ENCODE results near the gene MSMP. TPM values are rescaled to one million over a fixed set of nuclear protein-coding genes. Genes with fewer than 3 reads are reported as not detected.

MSMP gene
- total RNA-seq, 1 donor from 2014 or later: not detected

- Histone ChIP-seq H3K36me3 (ENCODE audit: control insufficient read depth, insufficient read depth, low read length) (peaks cover 8% of the 10 kb centered on the region), H3K27me3 (ENCODE audit: control insufficient read depth, insufficient read depth, low read length) (no peaks in the 10 kb centered on the region), H3K4me3 (ENCODE audit: low read depth, low read length) (no peak overlapping the region)
- no peak for TF ChIP-seq CTCF (IDR thresholded peaks at IDR 0.05; ENCODE audit: insufficient read depth, low read length, poor library complexity, severe bottlenecking)
- no peak for DNase-seq (ENCODE audit: low read depth)
These were observed 30.6 kb downstream of the MSMP start for GRCh38 chr9:35723426-35723825.

GRCh38 chr9:35719546-35719945, 34.5 kb downstream of the MSMP start:
- TF ChIP-seq CTCF (IDR thresholded peaks at IDR 0.05; ENCODE audit: insufficient read depth, low read length, poor library complexity, severe bottlenecking): no peak
- H3K36me3 ChIP-seq (ENCODE audit: control insufficient read depth, insufficient read depth, low read length): peaks cover 11% of the 10 kb centered on the region
- no peak for DNase-seq (ENCODE audit: low read depth)
- no peak overlapping the region for H3K4me3 ChIP-seq (ENCODE audit: low read depth, low read length)
- H3K27me3 ChIP-seq (ENCODE audit: control insufficient read depth, insufficient read depth, low read length): no peaks in the 10 kb centered on the region

GRCh38 chr9:35718721-35719511, 35.2 kb downstream of the MSMP start:
- Histone ChIP-seq H3K4me3 (ENCODE audit: low read depth, low read length) (no peak overlapping the region), H3K36me3 (ENCODE audit: control insufficient read depth, insufficient read depth, low read length) (peaks cover 16% of the 10 kb centered on the region), H3K27me3 (ENCODE audit: control insufficient read depth, insufficient read depth, low read length) (no peaks in the 10 kb centered on the region)
- TF ChIP-seq CTCF (IDR thresholded peaks at IDR 0.05; ENCODE audit: insufficient read depth, low read length, poor library complexity, severe bottlenecking): no peak
- no peak for DNase-seq (ENCODE audit: low read depth)

- DNase-seq (ENCODE audit: low read depth): no peak
- peaks cover 15% of the 10 kb centered on the region for H3K36me3 ChIP-seq (ENCODE audit: control insufficient read depth, insufficient read depth, low read length)
- TF ChIP-seq CTCF (IDR thresholded peaks at IDR 0.05; ENCODE audit: insufficient read depth, low read length, poor library complexity, severe bottlenecking): no peak
- no peaks in the 10 kb centered on the region for H3K27me3 ChIP-seq (ENCODE audit: control insufficient read depth, insufficient read depth, low read length)
- no peak overlapping the region for H3K4me3 ChIP-seq (ENCODE audit: low read depth, low read length)
These were observed 36.8 kb downstream of the MSMP start for GRCh38 chr9:35717132-35717870.

GRCh38 chr9:35716230-35716629, 37.8 kb downstream of the MSMP start:
- H3K4me3 ChIP-seq (ENCODE audit: low read depth, low read length): no peak overlapping the region
- no peak for DNase-seq (ENCODE audit: low read depth)
- peaks cover 14% of the 10 kb centered on the region for H3K36me3 ChIP-seq (ENCODE audit: control insufficient read depth, insufficient read depth, low read length)
- TF ChIP-seq CTCF (IDR thresholded peaks at IDR 0.05; ENCODE audit: insufficient read depth, low read length, poor library complexity, severe bottlenecking): no peak
- no peaks in the 10 kb centered on the region for H3K27me3 ChIP-seq (ENCODE audit: control insufficient read depth, insufficient read depth, low read length)
